Mesenchymal stem cell (in vitro differentiated cells and primary cell): Measurements from ENCODE around the gene TALDO1.
A peak's percentile ranks its signal among the peaks of the same experiment; 100 is the strongest.

Experiments
- DNase-seq: peaks from one replicate; pipeline ENCODE4 v3.0.0-alpha.2; 2013
- H2AFZ ChIP-seq: one replicate; pipeline ENCODE4 v1.6.1; 2013; ENCODE audit warnings: low read depth, mild to moderate bottlenecking, control low read depth, inconsistent platforms, low read length, moderate library complexity
- H2AK5ac ChIP-seq: 2 replicates; pipeline ENCODE4 v1.6.1; 2013; ENCODE audit warnings: low read length, moderate library complexity, mild to moderate bottlenecking, inconsistent platforms; ENCODE audit not compliant: severe bottlenecking
- H2BK120ac ChIP-seq: one replicate; pipeline ENCODE4 v1.6.1; 2013; ENCODE audit warnings: low read depth, mild to moderate bottlenecking, inconsistent platforms, low read length, moderate library complexity
- H2BK12ac ChIP-seq, 2 experiments: one replicate each; pipeline ENCODE4 v1.6.1; 2013; ENCODE audit warnings: inconsistent platforms in 2 of 2, low read length in 2 of 2, mild to moderate bottlenecking in 2 of 2, moderate library complexity in 2 of 2, control low read depth in 1 of 2
- H2BK15ac ChIP-seq: one replicate; pipeline ENCODE4 v1.6.1; 2013; ENCODE audit warnings: mild to moderate bottlenecking, low read depth, inconsistent platforms; ENCODE audit not compliant: poor library complexity, severe bottlenecking
- H2BK5ac ChIP-seq: 2 replicates; pipeline ENCODE4 v1.6.1; 2013; ENCODE audit warnings: low read depth, mild to moderate bottlenecking, low read length, control low read depth, inconsistent platforms; ENCODE audit not compliant: poor library complexity, severe bottlenecking
- H3K14ac ChIP-seq, 2 experiments: one replicate each; pipeline ENCODE4 v1.6.1; 2013; ENCODE audit warnings: inconsistent platforms in 2 of 2, low read length in 2 of 2, control low read depth in 1 of 2, mild to moderate bottlenecking in 1 of 2, moderate library complexity in 1 of 2
- H3K18ac ChIP-seq, 2 experiments: one replicate each; pipeline ENCODE4 v1.6.1; 2013; ENCODE audit warnings: inconsistent platforms in 2 of 2, low read length in 2 of 2, control low read depth in 1 of 2, low read depth in 1 of 2, mild to moderate bottlenecking in 1 of 2
- H3K23ac ChIP-seq, 2 experiments: one replicate each; pipeline ENCODE4 v1.6.1; 2013; ENCODE audit warnings: inconsistent platforms in 2 of 2, low read length in 2 of 2, mild to moderate bottlenecking in 2 of 2, moderate library complexity in 2 of 2, control low read depth in 1 of 2
- H3K27ac ChIP-seq: 2 replicates; pipeline ENCODE4 v1.5.1; 2013; ENCODE audit warnings: mild to moderate bottlenecking, moderate library complexity, low read length, control low read depth, inconsistent platforms; ENCODE audit not compliant: poor library complexity, severe bottlenecking
- H3K27me3 ChIP-seq, 2 experiments: 2 replicates each; pipeline versions ENCODE4 v1.6.1 to v1.7.0; 2013; ENCODE audit warnings: low read length in 2 of 2, mild to moderate bottlenecking in 2 of 2, moderate library complexity in 2 of 2, control low read depth in 1 of 2, inconsistent platforms in 1 of 2; ENCODE audit not compliant: control insufficient read depth in 1 of 2, insufficient read depth in 1 of 2
- H3K36me3 ChIP-seq, 2 experiments: 2 replicates each; pipeline versions ENCODE4 v1.6.1 to v1.7.0; 2013; ENCODE audit warnings: low read length in 2 of 2, control low read depth in 1 of 2, inconsistent platforms in 1 of 2, low read depth in 1 of 2, mild to moderate bottlenecking in 1 of 2; ENCODE audit not compliant: insufficient read depth in 2 of 2, control insufficient read depth in 1 of 2
- H3K4ac ChIP-seq, 2 experiments: one replicate each; pipeline ENCODE4 v1.6.1; 2013; ENCODE audit warnings: inconsistent platforms in 2 of 2, low read length in 2 of 2, mild to moderate bottlenecking in 2 of 2, moderate library complexity in 2 of 2, control low read depth in 1 of 2, low read depth in 1 of 2
- H3K4me1 ChIP-seq: 2 replicates; pipeline ENCODE4 v1.6.1; 2013; ENCODE audit warnings: low read depth, low read length, control low read depth; ENCODE audit not compliant: control insufficient read depth, insufficient read depth
- H3K4me2 ChIP-seq: 2 replicates; pipeline ENCODE4 v1.6.1; 2013; ENCODE audit warnings: low read length, mild to moderate bottlenecking, inconsistent platforms; ENCODE audit not compliant: poor library complexity, severe bottlenecking
- H3K4me3 ChIP-seq, 2 experiments: 2 replicates each; pipeline versions ENCODE4 v1.5.1 to v1.7.0; 2013; ENCODE audit warnings: low read length in 2 of 2, mild to moderate bottlenecking in 2 of 2, control low read depth in 1 of 2, low read depth in 1 of 2; ENCODE audit not compliant: insufficient read depth in 1 of 2
- H3K79me1 ChIP-seq: replicated peaks from 2 replicates; pipeline ENCODE4 v1.6.1; 2013; ENCODE audit warnings: mild to moderate bottlenecking, control low read depth, low read length, inconsistent platforms; ENCODE audit not compliant: poor library complexity, severe bottlenecking
- H3K9ac ChIP-seq: 2 replicates; pipeline ENCODE4 v1.7.0; 2013; ENCODE audit warnings: mild to moderate bottlenecking, low read length, moderate library complexity
- H3K9me3 ChIP-seq: 2 replicates; pipeline ENCODE4 v1.7.0; 2013; ENCODE audit warnings: mild to moderate bottlenecking, low read length; ENCODE audit not compliant: control insufficient read depth
- H4K8ac ChIP-seq: one replicate; pipeline ENCODE4 v1.6.1; 2013; ENCODE audit warnings: inconsistent platforms, mild to moderate bottlenecking, low read length, moderate library complexity
- H4K91ac ChIP-seq: one replicate; pipeline ENCODE4 v1.6.1; 2013; ENCODE audit warnings: mild to moderate bottlenecking, low read length, inconsistent platforms
- WGBS: methylation state at CpG from one replicate; pipeline ENCODE4 v1.1.7; 2013; ENCODE audit warnings: mixed read lengths; 5-methylcytosine and 5-hydroxymethylcytosine counted together

Gene TALDO1

DNA sequence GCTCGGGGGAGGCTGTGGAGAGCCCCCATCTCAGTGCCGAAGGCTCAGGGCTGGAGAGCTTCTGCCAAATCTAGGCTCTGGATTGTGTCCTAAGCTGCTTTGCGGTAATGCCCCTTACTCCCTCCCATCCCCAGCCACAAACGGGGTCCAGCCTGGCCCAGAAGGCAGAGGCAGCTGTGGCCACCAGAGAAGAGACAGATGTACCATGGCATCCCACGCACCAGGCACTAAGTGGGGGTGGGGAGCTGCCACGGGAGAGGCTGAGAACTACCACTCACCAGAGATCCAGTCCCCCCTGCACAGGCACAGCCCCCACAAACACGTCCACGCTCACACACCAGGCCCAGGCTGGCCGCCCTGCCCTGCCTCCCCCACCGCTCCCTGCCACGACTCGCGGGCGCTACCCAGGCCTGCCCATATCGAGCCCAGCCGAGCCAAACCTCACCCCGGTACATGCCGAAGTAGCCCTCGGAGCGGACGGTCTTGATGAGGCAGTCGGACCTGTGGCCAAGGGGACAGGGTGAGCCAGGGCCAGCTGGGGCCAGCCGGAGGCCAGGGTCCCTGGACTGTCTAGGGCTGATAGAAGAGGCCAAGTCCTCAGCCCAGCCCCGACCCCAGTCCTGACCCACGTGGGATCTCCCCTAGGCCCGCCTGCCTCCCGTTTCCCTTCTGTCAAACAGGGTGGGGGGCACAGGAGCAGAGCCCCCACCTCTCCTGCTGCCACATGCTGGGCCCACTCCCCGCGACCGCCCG is 46.9 kb downstream of the TALDO1 start:
- H2BK12ac ChIP-seq: peak overlapping the region in 1 of 2 experiments; percentile 7
- peaks cover 23 to 47% of the 10 kb centered on the region in 2 experiments for H3K36me3 ChIP-seq
- WGBS: 94% methylated on average over 31 of the region's 31 CpGs
- no peak overlapping the region for H2AFZ ChIP-seq
- no peak overlapping the region for H3K27ac ChIP-seq
- H2AK5ac ChIP-seq: no peak overlapping the region
- H3K18ac ChIP-seq: no peak overlapping the region
- no peak overlapping the region for H3K4me3 ChIP-seq
- no peak overlapping the region for H4K8ac ChIP-seq
- no peak overlapping the region for H2BK15ac ChIP-seq
- peak overlapping the region in 1 of 2 experiments; percentile 30 for H3K4ac ChIP-seq
- no peak overlapping the region for H3K14ac ChIP-seq
- H3K79me1 ChIP-seq: peaks cover 6% of the 10 kb centered on the region
- H2BK5ac ChIP-seq: no peak overlapping the region
- H3K9me3 ChIP-seq: no peaks in the 10 kb centered on the region
- peaks cover 3 to 5% of the 10 kb centered on the region in 2 experiments for H3K27me3 ChIP-seq
- H3K23ac ChIP-seq: no peak overlapping the region
- no peak for DNase-seq
- no peak overlapping the region for H2BK120ac ChIP-seq
- H3K9ac ChIP-seq: no peak overlapping the region
- peaks cover 43% of the 10 kb centered on the region for H3K4me1 ChIP-seq
- no peak overlapping the region for H3K4me2 ChIP-seq
- peak overlapping the region; percentile 20 for H4K91ac ChIP-seq

DNA sequence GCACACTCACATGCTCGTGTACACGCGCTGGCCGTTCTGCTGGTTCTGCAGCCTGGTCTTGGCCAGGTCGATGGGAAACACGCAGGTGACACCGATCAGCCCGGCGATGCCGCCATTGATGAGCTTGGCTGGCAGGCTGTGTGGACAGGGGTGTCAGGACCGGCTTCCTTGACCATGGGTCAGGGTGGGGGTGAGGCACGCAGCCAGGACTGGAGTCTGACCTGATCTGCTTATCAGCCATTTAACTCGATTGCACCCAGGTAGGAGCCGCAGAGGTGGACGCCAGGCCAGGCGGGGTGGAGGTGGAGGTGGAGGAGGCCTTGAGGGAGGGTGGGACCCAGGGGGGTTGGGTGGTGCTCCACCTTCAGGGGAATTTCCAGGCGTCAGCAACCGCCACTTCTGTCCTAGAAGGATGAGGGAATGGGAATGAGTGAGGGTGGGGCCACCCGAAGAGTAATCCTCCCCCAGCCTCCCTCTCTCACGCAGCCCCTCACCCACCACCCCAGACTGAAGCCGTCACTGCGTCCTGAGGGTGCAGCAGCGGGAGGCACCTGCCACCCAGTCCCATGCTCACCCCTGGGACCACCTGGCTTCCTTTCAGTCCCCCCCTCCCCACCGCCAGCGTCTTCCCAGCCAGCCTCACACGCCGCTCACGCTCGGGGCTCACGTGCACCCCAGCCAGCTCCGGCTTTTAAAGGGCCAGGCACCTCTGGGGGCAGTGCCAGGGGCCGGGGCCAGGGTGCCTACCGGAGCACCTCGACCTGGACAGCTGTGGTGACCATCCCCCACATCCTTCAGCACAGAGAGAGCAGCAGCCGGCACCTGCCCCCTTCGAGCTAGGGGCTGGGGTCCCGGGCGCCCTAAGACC is 47.7 kb downstream of the TALDO1 start:
- no peak overlapping the region for H2BK12ac ChIP-seq
- no peaks in the 10 kb centered on the region for H3K9me3 ChIP-seq
- H3K4me2 ChIP-seq: peak overlapping the region; percentile 51

DNA sequence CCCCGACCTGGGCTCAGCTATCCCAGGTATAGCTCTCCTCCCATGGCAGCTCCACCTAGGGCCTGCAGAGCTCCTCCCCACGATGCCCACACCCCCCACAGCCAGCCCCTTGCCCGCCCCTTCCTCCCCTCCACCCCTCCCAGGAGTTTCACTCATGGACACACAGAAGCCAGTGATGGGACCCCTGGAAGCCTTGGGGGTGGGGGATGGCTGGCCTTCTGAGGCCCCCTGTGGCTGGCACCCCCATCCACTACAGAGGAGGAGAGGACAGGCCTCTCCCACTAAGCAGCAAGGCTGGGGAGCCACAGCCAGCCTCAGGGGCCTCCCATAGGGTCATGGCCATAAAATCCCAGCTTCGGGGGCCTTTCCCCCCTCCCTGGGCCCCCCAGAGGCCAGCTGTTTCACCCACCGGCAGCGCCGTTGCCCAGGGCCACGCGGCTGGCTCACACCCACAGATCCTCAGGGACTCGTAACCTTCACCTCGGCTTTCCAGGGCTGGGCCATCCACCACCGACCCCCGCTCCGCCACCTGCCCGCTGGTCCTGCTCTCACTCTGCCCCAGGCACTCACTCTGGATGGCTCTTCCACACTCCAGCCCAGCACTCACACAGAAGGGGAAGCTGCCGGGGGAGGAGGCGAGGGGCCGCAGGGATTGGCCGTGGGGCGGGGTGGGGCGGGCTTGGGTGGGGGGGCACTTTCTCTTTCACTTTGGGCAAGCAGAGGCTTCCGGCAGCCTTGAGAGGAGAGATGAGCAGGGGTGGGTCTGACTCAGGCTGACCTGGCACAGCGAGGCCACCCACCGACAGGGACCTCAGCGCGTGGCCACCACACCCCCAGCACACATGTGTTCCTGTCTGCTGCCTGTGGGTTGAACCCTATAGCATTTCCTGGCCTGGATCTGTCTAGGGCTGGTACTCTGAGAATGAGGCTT is 48.6 kb downstream of the TALDO1 start:
- H3K23ac ChIP-seq: peak overlapping the region in 1 of 2 experiments; percentile 94

More for the DNA sequence above, 47.7 kb downstream of the TALDO1 start:
- H3K14ac ChIP-seq: no peak overlapping the region
- H3K9ac ChIP-seq: peak overlapping the region; percentile 90
- no peak overlapping the region for H2BK5ac ChIP-seq
- no peak overlapping the region for H2AK5ac ChIP-seq
- no peak overlapping the region for H2AFZ ChIP-seq
- no peak overlapping the region for H3K23ac ChIP-seq
- H4K8ac ChIP-seq: peak overlapping the region; percentile 4
- peaks cover 10% of the 10 kb centered on the region for H3K79me1 ChIP-seq
- DNase-seq: no peak
- H3K4me3 ChIP-seq: peak overlapping the region in 1 of 2 experiments; percentile 89
- H4K91ac ChIP-seq: peak overlapping the region; percentile 20
- H2BK15ac ChIP-seq: no peak overlapping the region
- H3K18ac ChIP-seq: no peak overlapping the region
- H3K27me3 ChIP-seq: no peaks in the 10 kb centered on the region
- peak overlapping the region; percentile 21 for H2BK120ac ChIP-seq
- WGBS: 85% methylated on average over 34 of the region's 38 CpGs
- peak overlapping the region in 1 of 2 experiments; percentile 30 for H3K4ac ChIP-seq
- peaks cover 31 to 56% of the 10 kb centered on the region in 2 experiments for H3K36me3 ChIP-seq
- peaks cover 40% of the 10 kb centered on the region for H3K4me1 ChIP-seq
- H3K27ac ChIP-seq: no peak overlapping the region

More for the DNA sequence above, 48.6 kb downstream of the TALDO1 start:
- Histone ChIP-seq H3K4me1 (peaks cover 34% of the 10 kb centered on the region), H2BK15ac (peak overlapping the region; percentile 89), H3K27ac (peak overlapping the region; percentile 79), H3K4ac (peak overlapping the region; percentile 58 to 69), H3K79me1 (peaks cover 14% of the 10 kb centered on the region), H3K4me2 (peak overlapping the region; percentile 90), H3K9ac (peak overlapping the region; percentile 90), H4K91ac (peak overlapping the region; percentile 58), H3K9me3 (no peaks in the 10 kb centered on the region), H3K36me3 (peaks cover 40 to 62% of the 10 kb centered on the region in 2 experiments), H2AFZ (no peak overlapping the region), H3K4me3 (peak overlapping the region; percentile 51 to 89), H2BK12ac (peak overlapping the region; percentile 22 to 33), H2AK5ac (no peak overlapping the region), H2BK120ac (peak overlapping the region; percentile 21), H3K14ac (peak overlapping the region; percentile 53 to 67), H3K18ac (peak overlapping the region; percentile 72 to 94), H3K27me3 (no peaks in the 10 kb centered on the region), H2BK5ac (no peak overlapping the region), H4K8ac (peak overlapping the region; percentile 33)
- 27% methylated on average over 12 of the region's 26 CpGs for WGBS
- DNase-seq: peak; percentile 93
